HL-60 (cell line): Measurements from ENCODE around the gene TDRD9.
"Not testable (repeated sequence)": the region's sequence is repeated elsewhere in the genome, so short reads cannot be mapped to it uniquely, and the experiment has no call there.

Source experiments
- DNase-seq, 2 experiments: peaks; one replicate each; pipeline ENCODE4 v3.0.0-alpha.2; 2010 to 2020; ENCODE audit warnings: low read depth in 1 of 2, low spot score in 1 of 2
- H3K27ac ChIP-seq: fragments of 250-450 bp; sonication (Bioruptor Pico); replicated peaks from 2 replicates; pipeline ENCODE4 v1.5.1; 2020; ENCODE audit warnings: mild to moderate bottlenecking, moderate library complexity
- H3K27me3 ChIP-seq: fragments of 250-450 bp; sonication (Bioruptor Pico); 2 replicates; pipeline ENCODE4 v1.5.1; 2021; ENCODE audit warnings: mild to moderate bottlenecking, moderate library complexity; ENCODE audit not compliant: insufficient read depth, poor library complexity, severe bottlenecking
- H3K4me3 ChIP-seq: replicated peaks from 2 replicates; pipeline ENCODE4 v1.5.1; 2011; ENCODE audit warnings: mild to moderate bottlenecking, control low read depth, low read length; ENCODE audit not compliant: insufficient read depth
- GABPA ChIP-seq: IDR thresholded peaks from 2 replicates; pipeline ENCODE4 v1.6.1; 2012; ENCODE audit warnings: low read depth
- POLR2AphosphoS5 ChIP-seq: IDR thresholded peaks from 2 replicates; pipeline ENCODE4 v1.6.1; 2012; ENCODE audit warnings: low read depth
- REST ChIP-seq: IDR thresholded peaks from 2 replicates; pipeline ENCODE4 v1.6.1; 2012; ENCODE audit warnings: low read depth; ENCODE audit not compliant: insufficient replicate concordance
- SPI1 ChIP-seq: IDR thresholded peaks from 2 replicates; pipeline ENCODE4 v1.6.1; 2012; ENCODE audit warnings: low read depth, mild to moderate bottlenecking, borderline replicate concordance
- TF ChIP-seq, protein P1 (sequence below): IDR thresholded peaks from one replicate; pipeline ENCODE4 v1.5.1; 2011; ENCODE audit warnings: low read length, control low read depth, inconsistent platforms; ENCODE audit not compliant: insufficient read depth

TDRD9 gene

GRCh38 chr14:103969961-103970360, 41.7 kb downstream of the TDRD9 start:
- no peak for DNase-seq
- Histone ChIP-seq H3K27me3 (peaks cover 9% of the 10 kb centered on the region), H3K4me3 (no peak overlapping the region), H3K27ac (no peak overlapping the region)
- no peak for TF ChIP-seq POLR2AphosphoS5
- TF ChIP-seq GABPA, result no peak
- no peak for TF ChIP-seq SPI1
- TF ChIP-seq, protein P1, sequence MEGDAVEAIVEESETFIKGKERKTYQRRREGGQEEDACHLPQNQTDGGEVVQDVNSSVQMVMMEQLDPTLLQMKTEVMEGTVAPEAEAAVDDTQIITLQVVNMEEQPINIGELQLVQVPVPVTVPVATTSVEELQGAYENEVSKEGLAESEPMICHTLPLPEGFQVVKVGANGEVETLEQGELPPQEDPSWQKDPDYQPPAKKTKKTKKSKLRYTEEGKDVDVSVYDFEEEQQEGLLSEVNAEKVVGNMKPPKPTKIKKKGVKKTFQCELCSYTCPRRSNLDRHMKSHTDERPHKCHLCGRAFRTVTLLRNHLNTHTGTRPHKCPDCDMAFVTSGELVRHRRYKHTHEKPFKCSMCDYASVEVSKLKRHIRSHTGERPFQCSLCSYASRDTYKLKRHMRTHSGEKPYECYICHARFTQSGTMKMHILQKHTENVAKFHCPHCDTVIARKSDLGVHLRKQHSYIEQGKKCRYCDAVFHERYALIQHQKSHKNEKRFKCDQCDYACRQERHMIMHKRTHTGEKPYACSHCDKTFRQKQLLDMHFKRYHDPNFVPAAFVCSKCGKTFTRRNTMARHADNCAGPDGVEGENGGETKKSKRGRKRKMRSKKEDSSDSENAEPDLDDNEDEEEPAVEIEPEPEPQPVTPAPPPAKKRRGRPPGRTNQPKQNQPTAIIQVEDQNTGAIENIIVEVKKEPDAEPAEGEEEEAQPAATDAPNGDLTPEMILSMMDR, result no peak
- no peak for TF ChIP-seq REST

DNA sequence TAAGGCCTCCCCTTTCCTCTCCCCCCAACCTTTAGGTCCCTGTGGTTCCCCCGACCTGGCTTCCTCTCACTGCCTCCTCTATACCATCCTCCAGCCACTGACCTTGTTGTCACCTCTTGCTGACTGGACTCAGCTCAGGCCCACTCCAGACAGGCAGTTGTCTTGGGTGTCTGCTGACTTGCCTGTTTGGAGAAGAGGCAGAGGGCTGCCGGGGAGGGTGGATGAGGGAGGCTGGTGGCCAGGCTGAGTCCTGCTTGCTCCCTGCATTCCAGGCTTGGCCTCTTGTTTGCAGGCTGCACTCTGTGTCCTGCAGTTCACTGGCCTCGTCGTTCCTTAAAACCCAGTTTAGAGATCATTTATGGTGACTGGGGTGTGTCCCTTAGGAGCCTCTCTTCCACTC, 45.1 kb downstream of the TDRD9 start:
- no peak for TF ChIP-seq REST
- no peak for TF ChIP-seq SPI1
- TF ChIP-seq POLR2AphosphoS5, result no peak
- TF ChIP-seq GABPA, result no peak
- TF ChIP-seq, protein P1, result no peak
- Histone ChIP-seq H3K27me3 (peaks cover 2% of the 10 kb centered on the region), H3K27ac (no peak overlapping the region), H3K4me3 (no peak overlapping the region)
- no peak for DNase-seq

DNA sequence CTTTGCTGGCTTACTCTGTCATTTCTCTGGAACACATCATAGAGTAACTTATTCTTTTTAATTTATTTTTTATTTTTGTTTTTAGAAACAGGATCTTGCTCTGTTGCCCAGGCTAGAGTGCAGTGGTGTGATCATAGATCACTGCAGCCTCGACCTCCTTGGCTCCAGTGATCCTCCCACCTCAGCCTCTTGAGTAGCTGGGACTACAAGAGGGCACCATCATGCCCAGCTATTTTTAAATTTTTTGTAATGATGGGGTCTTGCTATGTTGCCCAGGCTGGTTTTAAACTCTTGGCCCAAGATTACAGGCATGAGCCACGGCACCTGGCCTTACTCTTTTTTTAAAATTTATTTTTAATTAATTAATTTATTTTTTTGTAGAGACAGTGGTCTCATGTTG, 46.3 kb downstream of the TDRD9 start:
- Histone ChIP-seq H3K27ac (no peak overlapping the region), H3K27me3 (peaks cover 2% of the 10 kb centered on the region), H3K4me3 (no peak overlapping the region)
- no peak for TF ChIP-seq POLR2AphosphoS5
- TF ChIP-seq REST, result no peak
- no peak for TF ChIP-seq SPI1
- TF ChIP-seq GABPA, result no peak
- TF ChIP-seq, protein P1, result no peak
- DNase-seq, result no peak

DNA sequence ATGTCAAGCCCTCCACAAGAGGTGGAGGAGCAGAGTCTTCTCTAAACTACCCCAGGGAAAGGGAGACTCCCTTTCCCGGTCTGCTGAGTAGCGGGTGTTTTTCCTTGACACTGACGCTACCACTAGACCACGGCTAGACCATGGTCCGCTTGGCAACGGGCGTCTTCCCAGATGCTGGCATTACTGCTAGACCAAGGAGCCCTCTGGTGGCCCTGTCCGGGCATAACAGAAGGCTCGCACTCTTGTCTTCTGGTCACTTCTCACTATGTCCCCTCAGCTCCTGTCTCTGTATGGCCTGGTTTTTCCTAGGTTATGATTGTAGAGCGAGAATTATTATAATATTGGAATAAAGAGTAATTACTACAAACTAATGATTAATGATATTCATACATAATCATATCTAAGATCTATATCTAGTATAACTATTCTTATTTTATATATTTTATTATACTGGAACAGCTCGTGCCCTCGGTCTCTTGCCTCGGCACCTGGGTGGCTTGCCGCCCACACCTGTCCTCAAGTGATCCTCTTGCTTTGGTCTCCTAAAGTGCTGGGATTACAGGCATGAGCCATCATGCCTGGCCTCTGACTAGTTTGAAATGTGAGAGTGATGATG, 52.5 kb downstream of the TDRD9 start:
- H3K4me3 ChIP-seq, H3K27me3 ChIP-seq, H3K27ac ChIP-seq: not testable (repeated sequence)
- DNase-seq, result peak in 1 of 2 experiments; percentile 69
